Mesenchymal stem cell (in vitro differentiated cells and primary cell): ENCODE measurements around the gene MARCO.

ENCODE experiments used
- DNase-seq: peaks from one replicate; pipeline ENCODE4 v3.0.0-alpha.2; 2013
- H2AFZ ChIP-seq: one replicate; pipeline ENCODE4 v1.6.1; 2013; ENCODE audit warnings: low read depth, mild to moderate bottlenecking, control low read depth, inconsistent platforms, low read length, moderate library complexity
- H2AK5ac ChIP-seq: 2 replicates; pipeline ENCODE4 v1.6.1; 2013; ENCODE audit warnings: low read length, moderate library complexity, mild to moderate bottlenecking, inconsistent platforms; ENCODE audit not compliant: severe bottlenecking
- H2BK120ac ChIP-seq: one replicate; pipeline ENCODE4 v1.6.1; 2013; ENCODE audit warnings: low read depth, mild to moderate bottlenecking, inconsistent platforms, low read length, moderate library complexity
- H2BK12ac ChIP-seq, 2 experiments: one replicate each; pipeline ENCODE4 v1.6.1; 2013; ENCODE audit warnings: inconsistent platforms in 2 of 2, low read length in 2 of 2, mild to moderate bottlenecking in 2 of 2, moderate library complexity in 2 of 2, control low read depth in 1 of 2
- H2BK15ac ChIP-seq: one replicate; pipeline ENCODE4 v1.6.1; 2013; ENCODE audit warnings: mild to moderate bottlenecking, low read depth, inconsistent platforms; ENCODE audit not compliant: poor library complexity, severe bottlenecking
- H2BK5ac ChIP-seq: 2 replicates; pipeline ENCODE4 v1.6.1; 2013; ENCODE audit warnings: low read depth, mild to moderate bottlenecking, low read length, control low read depth, inconsistent platforms; ENCODE audit not compliant: poor library complexity, severe bottlenecking
- H3K14ac ChIP-seq, 2 experiments: one replicate each; pipeline ENCODE4 v1.6.1; 2013; ENCODE audit warnings: inconsistent platforms in 2 of 2, low read length in 2 of 2, control low read depth in 1 of 2, mild to moderate bottlenecking in 1 of 2, moderate library complexity in 1 of 2
- H3K18ac ChIP-seq, 2 experiments: one replicate each; pipeline ENCODE4 v1.6.1; 2013; ENCODE audit warnings: inconsistent platforms in 2 of 2, low read length in 2 of 2, control low read depth in 1 of 2, low read depth in 1 of 2, mild to moderate bottlenecking in 1 of 2
- H3K23ac ChIP-seq, 2 experiments: one replicate each; pipeline ENCODE4 v1.6.1; 2013; ENCODE audit warnings: inconsistent platforms in 2 of 2, low read length in 2 of 2, mild to moderate bottlenecking in 2 of 2, moderate library complexity in 2 of 2, control low read depth in 1 of 2
- H3K27ac ChIP-seq: 2 replicates; pipeline ENCODE4 v1.5.1; 2013; ENCODE audit warnings: mild to moderate bottlenecking, moderate library complexity, low read length, control low read depth, inconsistent platforms; ENCODE audit not compliant: poor library complexity, severe bottlenecking
- H3K27me3 ChIP-seq, 2 experiments: 2 replicates each; pipeline versions ENCODE4 v1.6.1 to v1.7.0; 2013; ENCODE audit warnings: low read length in 2 of 2, mild to moderate bottlenecking in 2 of 2, moderate library complexity in 2 of 2, control low read depth in 1 of 2, inconsistent platforms in 1 of 2; ENCODE audit not compliant: control insufficient read depth in 1 of 2, insufficient read depth in 1 of 2
- H3K36me3 ChIP-seq, 2 experiments: 2 replicates each; pipeline versions ENCODE4 v1.6.1 to v1.7.0; 2013; ENCODE audit warnings: low read length in 2 of 2, control low read depth in 1 of 2, inconsistent platforms in 1 of 2, low read depth in 1 of 2, mild to moderate bottlenecking in 1 of 2; ENCODE audit not compliant: insufficient read depth in 2 of 2, control insufficient read depth in 1 of 2
- H3K4ac ChIP-seq, 2 experiments: one replicate each; pipeline ENCODE4 v1.6.1; 2013; ENCODE audit warnings: inconsistent platforms in 2 of 2, low read length in 2 of 2, mild to moderate bottlenecking in 2 of 2, moderate library complexity in 2 of 2, control low read depth in 1 of 2, low read depth in 1 of 2
- H3K4me1 ChIP-seq: 2 replicates; pipeline ENCODE4 v1.6.1; 2013; ENCODE audit warnings: low read depth, low read length, control low read depth; ENCODE audit not compliant: control insufficient read depth, insufficient read depth
- H3K4me2 ChIP-seq: 2 replicates; pipeline ENCODE4 v1.6.1; 2013; ENCODE audit warnings: low read length, mild to moderate bottlenecking, inconsistent platforms; ENCODE audit not compliant: poor library complexity, severe bottlenecking
- H3K4me3 ChIP-seq, 2 experiments: 2 replicates each; pipeline versions ENCODE4 v1.5.1 to v1.7.0; 2013; ENCODE audit warnings: low read length in 2 of 2, mild to moderate bottlenecking in 2 of 2, control low read depth in 1 of 2, low read depth in 1 of 2; ENCODE audit not compliant: insufficient read depth in 1 of 2
- H3K79me1 ChIP-seq: replicated peaks from 2 replicates; pipeline ENCODE4 v1.6.1; 2013; ENCODE audit warnings: mild to moderate bottlenecking, control low read depth, low read length, inconsistent platforms; ENCODE audit not compliant: poor library complexity, severe bottlenecking
- H3K9ac ChIP-seq: 2 replicates; pipeline ENCODE4 v1.7.0; 2013; ENCODE audit warnings: mild to moderate bottlenecking, low read length, moderate library complexity
- H3K9me3 ChIP-seq: 2 replicates; pipeline ENCODE4 v1.7.0; 2013; ENCODE audit warnings: mild to moderate bottlenecking, low read length; ENCODE audit not compliant: control insufficient read depth
- H4K8ac ChIP-seq: one replicate; pipeline ENCODE4 v1.6.1; 2013; ENCODE audit warnings: inconsistent platforms, mild to moderate bottlenecking, low read length, moderate library complexity
- H4K91ac ChIP-seq: one replicate; pipeline ENCODE4 v1.6.1; 2013; ENCODE audit warnings: mild to moderate bottlenecking, low read length, inconsistent platforms
- WGBS: methylation state at CpG from one replicate; pipeline ENCODE4 v1.1.7; 2013; ENCODE audit warnings: mixed read lengths; 5-methylcytosine and 5-hydroxymethylcytosine counted together

MARCO gene

GRCh38 chr2:118970396-118971135 is 28.6 kb downstream of the MARCO start:
- Histone ChIP-seq H3K9ac (no peak overlapping the region), H3K27ac (no peak overlapping the region), H2AK5ac (no peak overlapping the region), H2BK15ac (no peak overlapping the region), H3K27me3 (peaks cover 0 to 3% of the 10 kb centered on the region in 2 experiments), H3K4me2 (no peak overlapping the region), H3K9me3 (no peaks in the 10 kb centered on the region), H3K18ac (no peak overlapping the region), H3K79me1 (no peaks in the 10 kb centered on the region), H3K23ac (no peak overlapping the region), H2AFZ (no peak overlapping the region), H3K4ac (no peak overlapping the region), H3K4me1 (no peaks in the 10 kb centered on the region), H4K91ac (no peak overlapping the region), H2BK12ac (no peak overlapping the region), H2BK120ac (no peak overlapping the region), H2BK5ac (no peak overlapping the region), H4K8ac (no peak overlapping the region), H3K4me3 (no peak overlapping the region), H3K36me3 (no peaks in the 10 kb centered on the region), H3K14ac (no peak overlapping the region)
- DNase-seq = no peak
- 56% methylated on average over 8 of the region's 10 CpGs for WGBS

GRCh38 chr2:118971245-118972122 is 29.5 kb downstream of the MARCO start:
- Histone ChIP-seq H4K8ac (no peak overlapping the region), H3K9me3 (peaks cover 6% of the 10 kb centered on the region), H4K91ac (no peak overlapping the region), H3K4me2 (no peak overlapping the region), H3K36me3 (no peaks in the 10 kb centered on the region), H3K18ac (no peak overlapping the region), H3K23ac (no peak overlapping the region), H3K4me3 (no peak overlapping the region), H2BK120ac (no peak overlapping the region), H2BK12ac (no peak overlapping the region), H3K9ac (no peak overlapping the region), H2AK5ac (no peak overlapping the region), H2AFZ (no peak overlapping the region), H3K4ac (no peak overlapping the region), H3K27me3 (peaks cover 0 to 3% of the 10 kb centered on the region in 2 experiments), H2BK5ac (no peak overlapping the region), H2BK15ac (no peak overlapping the region), H3K4me1 (no peaks in the 10 kb centered on the region), H3K14ac (no peak overlapping the region), H3K79me1 (no peaks in the 10 kb centered on the region), H3K27ac (no peak overlapping the region)
- DNase-seq = no peak
- 69% methylated on average over 8 of the region's 8 CpGs for WGBS

GRCh38 chr2:118973542-118973951 is 31.6 kb downstream of the MARCO start:
- no peak overlapping the region for H3K18ac ChIP-seq
- H2AFZ ChIP-seq = no peak overlapping the region
- H3K27ac ChIP-seq = no peak overlapping the region
- peak overlapping the region; percentile 14 for H3K9ac ChIP-seq
- no peak overlapping the region for H2BK5ac ChIP-seq
- H2BK15ac ChIP-seq = no peak overlapping the region
- no peaks in the 10 kb centered on the region for H3K79me1 ChIP-seq
- H4K8ac ChIP-seq = no peak overlapping the region
- H3K4ac ChIP-seq = no peak overlapping the region
- WGBS = 71% methylated on average over 4 of the region's 4 CpGs
- no peak overlapping the region for H3K4me2 ChIP-seq
- H3K36me3 ChIP-seq = no peaks in the 10 kb centered on the region
- peaks cover 11% of the 10 kb centered on the region for H3K9me3 ChIP-seq
- H3K4me3 ChIP-seq = peak overlapping the region in 1 of 2 experiments; percentile 6
- no peak overlapping the region for H3K14ac ChIP-seq
- no peak overlapping the region for H2BK120ac ChIP-seq
- H3K4me1 ChIP-seq = no peaks in the 10 kb centered on the region
- H3K23ac ChIP-seq = no peak overlapping the region
- H3K27me3 ChIP-seq = peaks cover 0 to 12% of the 10 kb centered on the region in 2 experiments
- no peak overlapping the region for H2AK5ac ChIP-seq
- H2BK12ac ChIP-seq = no peak overlapping the region
- DNase-seq = no peak
- H4K91ac ChIP-seq = no peak overlapping the region
